ENCODE measurements around the gene PARD6A. TPM values are rescaled to one million over a fixed set of nuclear protein-coding genes. Genes with fewer than 3 reads are reported as not detected.

Gene PARD6A
- total RNA-seq, 1 donor from 2014 or later: 3.7 TPM

Other genes starting within 250 kb of the PARD6A start
- gene ZDHHC1, start 244.5 kb upstream of the PARD6A start, total RNA-seq: 3.5 TPM
- 0.89 TPM for gene HSD11B2, start 229.8 kb upstream of the PARD6A start, total RNA-seq
- gene ATP6V0D1, start 179.8 kb upstream of the PARD6A start, total RNA-seq: 66.6 TPM
- not detected for gene AGRP, start 177.4 kb upstream of the PARD6A start, total RNA-seq
- gene RIPOR1, start 132.1 kb upstream of the PARD6A start, total RNA-seq: 76.1 TPM
- 32.8 TPM for gene CTCF, start 98.4 kb upstream of the PARD6A start, total RNA-seq
- 0.94 TPM for gene CARMIL2, start 15.8 kb upstream of the PARD6A start, total RNA-seq
- 7.8 TPM for gene ACD, start 700 bp upstream of the PARD6A start, total RNA-seq
- 9.8 TPM for gene ENKD1, start 5.8 kb downstream of the PARD6A start, total RNA-seq
- 2.2 TPM for gene C16orf86, start 5.9 kb downstream of the PARD6A start, total RNA-seq
- gene GFOD2, start 58.4 kb downstream of the PARD6A start, total RNA-seq: 8.1 TPM
- gene RANBP10, start 145.6 kb downstream of the PARD6A start, total RNA-seq: 11.8 TPM
- 0.37 TPM for gene TSNAXIP1, start 145.9 kb downstream of the PARD6A start, total RNA-seq
- 32.6 TPM for gene THAP11, start 181.4 kb downstream of the PARD6A start, total RNA-seq
- 84.4 TPM for gene NUTF2, start 186.0 kb downstream of the PARD6A start, total RNA-seq
- gene CENPT, start 186.7 kb downstream of the PARD6A start, total RNA-seq: 20.8 TPM
- gene EDC4, start 212.1 kb downstream of the PARD6A start, total RNA-seq: 31.8 TPM
- not detected for gene NRN1L, start 223.9 kb downstream of the PARD6A start, total RNA-seq
- 18.1 TPM for gene PSKH1, start 232.3 kb downstream of the PARD6A start, total RNA-seq

Measured in left ventricle myocardium superior (tissue), 1 donor.